ENCODE results near the gene ACOT7.

DNA sequence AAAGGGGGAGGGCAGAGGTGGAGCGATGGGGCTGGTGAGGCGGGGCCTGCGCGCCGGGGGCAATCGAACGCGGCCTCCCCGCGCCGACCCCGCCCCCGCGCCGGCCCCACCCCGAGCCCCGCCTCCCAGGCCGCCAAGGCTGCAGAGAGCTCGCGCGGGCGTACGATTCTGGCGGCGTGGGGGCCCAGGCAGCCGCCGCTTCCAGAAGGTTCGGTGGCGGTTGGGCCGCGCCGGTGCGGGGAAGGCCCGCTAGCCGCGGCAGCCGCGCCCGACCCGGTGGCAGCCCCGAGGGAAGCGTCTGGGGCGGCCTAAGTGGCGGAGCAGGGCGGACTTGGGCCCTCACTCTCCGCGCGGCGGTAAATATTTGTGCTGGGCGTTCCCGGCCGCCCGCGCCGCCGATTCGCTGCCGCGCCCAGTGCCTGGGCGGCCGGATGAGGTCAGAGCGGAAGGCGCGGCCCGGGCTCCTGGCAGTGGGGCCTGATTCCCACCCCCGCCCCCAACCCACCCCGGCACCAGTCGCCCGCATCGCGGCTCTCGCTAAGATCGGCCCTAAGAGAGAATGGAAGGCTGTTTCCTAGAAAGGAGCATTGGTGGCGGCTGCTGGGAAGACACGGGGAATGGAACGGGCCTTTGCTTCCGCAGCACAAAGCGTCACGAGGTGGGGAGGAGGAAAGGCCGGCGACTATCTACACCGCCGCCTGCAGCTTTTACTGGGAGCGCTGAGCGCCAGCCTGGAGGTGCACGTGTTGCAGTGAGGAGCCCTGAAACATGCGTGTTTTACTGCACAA, at the start of gene ACOT7:
- TF ChIP-seq, protein P1, sequence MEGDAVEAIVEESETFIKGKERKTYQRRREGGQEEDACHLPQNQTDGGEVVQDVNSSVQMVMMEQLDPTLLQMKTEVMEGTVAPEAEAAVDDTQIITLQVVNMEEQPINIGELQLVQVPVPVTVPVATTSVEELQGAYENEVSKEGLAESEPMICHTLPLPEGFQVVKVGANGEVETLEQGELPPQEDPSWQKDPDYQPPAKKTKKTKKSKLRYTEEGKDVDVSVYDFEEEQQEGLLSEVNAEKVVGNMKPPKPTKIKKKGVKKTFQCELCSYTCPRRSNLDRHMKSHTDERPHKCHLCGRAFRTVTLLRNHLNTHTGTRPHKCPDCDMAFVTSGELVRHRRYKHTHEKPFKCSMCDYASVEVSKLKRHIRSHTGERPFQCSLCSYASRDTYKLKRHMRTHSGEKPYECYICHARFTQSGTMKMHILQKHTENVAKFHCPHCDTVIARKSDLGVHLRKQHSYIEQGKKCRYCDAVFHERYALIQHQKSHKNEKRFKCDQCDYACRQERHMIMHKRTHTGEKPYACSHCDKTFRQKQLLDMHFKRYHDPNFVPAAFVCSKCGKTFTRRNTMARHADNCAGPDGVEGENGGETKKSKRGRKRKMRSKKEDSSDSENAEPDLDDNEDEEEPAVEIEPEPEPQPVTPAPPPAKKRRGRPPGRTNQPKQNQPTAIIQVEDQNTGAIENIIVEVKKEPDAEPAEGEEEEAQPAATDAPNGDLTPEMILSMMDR (IDR thresholded peaks at IDR 0.05) = no peak
- TF ChIP-seq POLR2AphosphoS5 (IDR thresholded peaks at IDR 0.05; ENCODE audit: low read depth, low read length) (peak; percentile 53), SIN3A (IDR thresholded peaks at IDR 0.05; ENCODE audit: borderline replicate concordance, insufficient read depth, low read depth, low read length) (no peak), TCF7L2 (IDR thresholded peaks at IDR 0.05; ENCODE audit: low read depth, low read length) (no peak)
- TF ChIP-seq, protein P2, sequence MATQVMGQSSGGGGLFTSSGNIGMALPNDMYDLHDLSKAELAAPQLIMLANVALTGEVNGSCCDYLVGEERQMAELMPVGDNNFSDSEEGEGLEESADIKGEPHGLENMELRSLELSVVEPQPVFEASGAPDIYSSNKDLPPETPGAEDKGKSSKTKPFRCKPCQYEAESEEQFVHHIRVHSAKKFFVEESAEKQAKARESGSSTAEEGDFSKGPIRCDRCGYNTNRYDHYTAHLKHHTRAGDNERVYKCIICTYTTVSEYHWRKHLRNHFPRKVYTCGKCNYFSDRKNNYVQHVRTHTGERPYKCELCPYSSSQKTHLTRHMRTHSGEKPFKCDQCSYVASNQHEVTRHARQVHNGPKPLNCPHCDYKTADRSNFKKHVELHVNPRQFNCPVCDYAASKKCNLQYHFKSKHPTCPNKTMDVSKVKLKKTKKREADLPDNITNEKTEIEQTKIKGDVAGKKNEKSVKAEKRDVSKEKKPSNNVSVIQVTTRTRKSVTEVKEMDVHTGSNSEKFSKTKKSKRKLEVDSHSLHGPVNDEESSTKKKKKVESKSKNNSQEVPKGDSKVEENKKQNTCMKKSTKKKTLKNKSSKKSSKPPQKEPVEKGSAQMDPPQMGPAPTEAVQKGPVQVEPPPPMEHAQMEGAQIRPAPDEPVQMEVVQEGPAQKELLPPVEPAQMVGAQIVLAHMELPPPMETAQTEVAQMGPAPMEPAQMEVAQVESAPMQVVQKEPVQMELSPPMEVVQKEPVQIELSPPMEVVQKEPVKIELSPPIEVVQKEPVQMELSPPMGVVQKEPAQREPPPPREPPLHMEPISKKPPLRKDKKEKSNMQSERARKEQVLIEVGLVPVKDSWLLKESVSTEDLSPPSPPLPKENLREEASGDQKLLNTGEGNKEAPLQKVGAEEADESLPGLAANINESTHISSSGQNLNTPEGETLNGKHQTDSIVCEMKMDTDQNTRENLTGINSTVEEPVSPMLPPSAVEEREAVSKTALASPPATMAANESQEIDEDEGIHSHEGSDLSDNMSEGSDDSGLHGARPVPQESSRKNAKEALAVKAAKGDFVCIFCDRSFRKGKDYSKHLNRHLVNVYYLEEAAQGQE (IDR thresholded peaks at IDR 0.05; ENCODE audit: insufficient read depth in 1 of 2, low read depth in 2 of 2, low read length in 1 of 2) = no peak

All from Panc1 (cell line).